Astrocyte (in vitro differentiated cells and primary cell): ENCODE measurements around the gene RASSF3. TPM values are rescaled to one million over a fixed set of nuclear protein-coding genes. Genes with fewer than 3 reads are reported as not detected.
A peak's percentile ranks its signal among the peaks of the same experiment; 100 is the strongest.

Experiments used
- DNase-seq: peaks from one replicate; pipeline ENCODE4 v3.0.0-alpha.2; 2010; ENCODE audit warnings: low read depth
- FAIRE-seq: peaks from 2 replicates; lab custom pipeline; 2011; peaks lifted over from hg19 to GRCh38; lab: Jason Lieb, UNC
- H2AFZ ChIP-seq: 2 replicates; pipeline ENCODE4 v1.6.0; 2012; ENCODE audit warnings: low read depth, low read length, inconsistent platforms
- H3K27ac ChIP-seq: 2 replicates; pipeline ENCODE4 v1.5.1; 2011; ENCODE audit warnings: low read depth, low read length, inconsistent platforms
- H3K27me3 ChIP-seq: 2 replicates; pipeline ENCODE4 v1.6.0; 2011; ENCODE audit warnings: low read length, inconsistent platforms; ENCODE audit not compliant: insufficient read depth
- H3K36me3 ChIP-seq: 2 replicates; pipeline ENCODE4 v1.5.1; 2011; ENCODE audit warnings: low read length, inconsistent platforms; ENCODE audit not compliant: insufficient read depth
- H3K4me1 ChIP-seq: 2 replicates; pipeline ENCODE4 v1.5.1; 2011; ENCODE audit warnings: low read length, inconsistent platforms; ENCODE audit not compliant: insufficient read depth
- H3K4me2 ChIP-seq: 2 replicates; pipeline ENCODE4 v1.6.0; 2012; ENCODE audit warnings: low read length, inconsistent platforms
- H3K4me3 ChIP-seq: 2 replicates; pipeline ENCODE4 v1.5.1; 2011; ENCODE audit warnings: low read depth, mild to moderate bottlenecking, low read length, inconsistent platforms; ENCODE audit not compliant: insufficient read depth
- H3K79me2 ChIP-seq: 2 replicates; pipeline ENCODE4 v1.6.0; 2012; ENCODE audit warnings: mild to moderate bottlenecking, low read length, inconsistent platforms; ENCODE audit not compliant: insufficient read depth
- H3K9ac ChIP-seq: 2 replicates; pipeline ENCODE4 v1.6.0; 2012; ENCODE audit warnings: mild to moderate bottlenecking, low read length, inconsistent platforms
- H3K9me3 ChIP-seq: 2 replicates; pipeline ENCODE4 v1.5.1; 2012; ENCODE audit warnings: low read depth, mild to moderate bottlenecking, low read length, inconsistent platforms; ENCODE audit not compliant: insufficient read depth
- H4K20me1 ChIP-seq: 2 replicates; pipeline ENCODE4 v1.6.0; 2012; ENCODE audit warnings: low read length, inconsistent platforms; ENCODE audit not compliant: insufficient read depth
- H3K27ac Mint-ChIP-seq: one replicate; pipeline ENCODE4 v1.8.0; 2021; ENCODE audit warnings: mild to moderate bottlenecking, mixed read lengths; ENCODE audit not compliant: unreplicated experiment
- H3K27me3 Mint-ChIP-seq: one replicate; pipeline ENCODE4 v1.8.0; 2021; ENCODE audit warnings: low read depth, mixed read lengths; ENCODE audit not compliant: unreplicated experiment
- H3K36me3 Mint-ChIP-seq: one replicate; pipeline ENCODE4 v1.8.0; 2021; ENCODE audit warnings: low read depth, mixed read lengths; ENCODE audit not compliant: unreplicated experiment
- H3K4me1 Mint-ChIP-seq: one replicate; pipeline ENCODE4 v1.8.0; 2021; ENCODE audit warnings: low read depth, mixed read lengths; ENCODE audit not compliant: unreplicated experiment
- H3K4me3 Mint-ChIP-seq: one replicate; pipeline ENCODE4 v1.8.0; 2021; ENCODE audit warnings: mild to moderate bottlenecking, moderate library complexity, mixed read lengths; ENCODE audit not compliant: unreplicated experiment
- H3K9me3 Mint-ChIP-seq: one replicate; pipeline ENCODE4 v1.8.0; 2021; ENCODE audit warnings: mild to moderate bottlenecking, mixed read lengths; ENCODE audit not compliant: unreplicated experiment
- CTCF ChIP-seq: IDR thresholded peaks from 2 replicates; pipeline ENCODE4 v1.5.1; 2011; ENCODE audit warnings: low read depth, mild to moderate bottlenecking, inconsistent platforms, low read length, moderate library complexity; ENCODE audit not compliant: insufficient read depth
- EZH2 ChIP-seq: IDR thresholded peaks from 2 replicates; pipeline ENCODE4 v1.6.1; 2012; ENCODE audit warnings: mild to moderate bottlenecking, low read length, inconsistent platforms; ENCODE audit not compliant: insufficient read depth
- total RNA-seq: library from RNA; stranded (reverse); gene quantifications from 2 replicates; pipeline ENCODE4 v1.2.1, GENCODE V29; 2021

The RASSF3 gene
- total RNA-seq, 1 donor from 2014 or later = 18.3 TPM

- no peak overlapping the region for H2AFZ ChIP-seq
- H3K27me3 Mint-ChIP-seq = no peaks in the 10 kb centered on the region
- H3K27me3 ChIP-seq = no peaks in the 10 kb centered on the region
- H3K4me3 Mint-ChIP-seq = no peak overlapping the region
- no peak overlapping the region for H3K9ac ChIP-seq
- no peaks in the 10 kb centered on the region for H4K20me1 ChIP-seq
- H3K4me2 ChIP-seq = no peak overlapping the region
- no peaks in the 10 kb centered on the region for H3K79me2 ChIP-seq
- H3K9me3 ChIP-seq = no peaks in the 10 kb centered on the region
- H3K27ac ChIP-seq = no peak overlapping the region
- H3K36me3 Mint-ChIP-seq = peaks cover 36% of the 10 kb centered on the region
- peaks cover 11% of the 10 kb centered on the region for H3K36me3 ChIP-seq
- no peak for TF ChIP-seq CTCF
- TF ChIP-seq EZH2 = no peak
- H3K4me1 ChIP-seq = peaks cover 5% of the 10 kb centered on the region
- H3K4me1 Mint-ChIP-seq = peaks cover 16% of the 10 kb centered on the region
- FAIRE-seq (no peak), DNase-seq (no peak)
- H3K27ac Mint-ChIP-seq = no peak overlapping the region
- no peaks in the 10 kb centered on the region for H3K9me3 Mint-ChIP-seq
- H3K4me3 ChIP-seq = no peak overlapping the region
Measured at GRCh38 chr12:64735442-64735841, 125.1 kb downstream of the RASSF3 start.

GRCh38 chr12:64736771-64737170 is 126.5 kb downstream of the RASSF3 start:
- Mint-ChIP-seq H3K4me1 (peaks cover 17% of the 10 kb centered on the region), H3K9me3 (no peaks in the 10 kb centered on the region), H3K36me3 (peaks cover 41% of the 10 kb centered on the region), H3K27ac (no peak overlapping the region), H3K4me3 (no peak overlapping the region), H3K27me3 (no peaks in the 10 kb centered on the region)
- no peaks in the 10 kb centered on the region for H3K79me2 ChIP-seq
- no peak for TF ChIP-seq CTCF
- TF ChIP-seq EZH2 = no peak
- no peak overlapping the region for H3K4me2 ChIP-seq
- no peaks in the 10 kb centered on the region for H4K20me1 ChIP-seq
- H3K4me3 ChIP-seq = no peak overlapping the region
- no peak overlapping the region for H3K9ac ChIP-seq
- DNase-seq (no peak), FAIRE-seq (no peak)
- H3K4me1 ChIP-seq = peaks cover 5% of the 10 kb centered on the region
- H3K27ac ChIP-seq = no peak overlapping the region
- H3K36me3 ChIP-seq = peaks cover 11% of the 10 kb centered on the region
- H3K9me3 ChIP-seq = no peaks in the 10 kb centered on the region
- H2AFZ ChIP-seq = no peak overlapping the region
- H3K27me3 ChIP-seq = no peaks in the 10 kb centered on the region

- no peak for FAIRE-seq
- H3K27ac ChIP-seq = no peak overlapping the region
- H3K27me3 ChIP-seq = no peaks in the 10 kb centered on the region
- peaks cover 5% of the 10 kb centered on the region for H3K4me1 ChIP-seq
- H4K20me1 ChIP-seq = no peaks in the 10 kb centered on the region
- no peaks in the 10 kb centered on the region for H3K9me3 ChIP-seq
- no peak overlapping the region for H2AFZ ChIP-seq
- Mint-ChIP-seq H3K27me3 (no peaks in the 10 kb centered on the region), H3K9me3 (no peaks in the 10 kb centered on the region), H3K36me3 (peaks cover 41% of the 10 kb centered on the region), H3K4me1 (peaks cover 17% of the 10 kb centered on the region), H3K27ac (no peak overlapping the region), H3K4me3 (peak overlapping the region; percentile 18)
- no peaks in the 10 kb centered on the region for H3K79me2 ChIP-seq
- H3K4me3 ChIP-seq = no peak overlapping the region
- H3K4me2 ChIP-seq = no peak overlapping the region
- no peak overlapping the region for H3K9ac ChIP-seq
- no peak for DNase-seq
- no peak for TF ChIP-seq EZH2
- no peak for TF ChIP-seq CTCF
- peaks cover 15% of the 10 kb centered on the region for H3K36me3 ChIP-seq
Measured at GRCh38 chr12:64737539-64737938, 127.2 kb downstream of the RASSF3 start.
